ENCODE data around the gene SCP2.
A peak's percentile ranks its signal among the peaks of the same experiment; 100 is the strongest.
"Not testable (repeated sequence)": the region's sequence is repeated elsewhere in the genome, so short reads cannot be mapped to it uniquely, and the experiment has no call there.

Gene SCP2

DNA sequence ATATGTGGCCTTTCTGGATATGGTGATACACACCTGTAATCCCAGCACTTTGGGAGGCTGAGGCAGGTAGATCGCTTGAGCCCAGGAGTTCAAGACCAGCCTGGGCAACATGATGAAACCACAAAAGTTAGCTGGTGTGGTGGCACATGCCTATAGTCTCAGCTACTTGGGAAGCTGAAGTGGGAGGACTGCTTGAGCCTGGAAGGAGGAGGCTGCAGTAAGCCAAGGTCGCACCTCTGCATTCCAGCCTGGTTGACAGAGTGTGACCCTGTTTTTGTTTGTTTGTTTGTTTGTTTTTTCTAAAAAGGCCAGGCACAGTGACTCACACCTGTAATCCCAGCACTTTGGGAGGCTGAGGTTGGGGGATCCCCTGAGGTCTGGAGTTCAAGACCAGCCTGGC is 42.2 kb downstream of the SCP2 start:
- DNase-seq (ENCODE audit: low read depth in 2 of 2): not testable (repeated sequence)

DNA sequence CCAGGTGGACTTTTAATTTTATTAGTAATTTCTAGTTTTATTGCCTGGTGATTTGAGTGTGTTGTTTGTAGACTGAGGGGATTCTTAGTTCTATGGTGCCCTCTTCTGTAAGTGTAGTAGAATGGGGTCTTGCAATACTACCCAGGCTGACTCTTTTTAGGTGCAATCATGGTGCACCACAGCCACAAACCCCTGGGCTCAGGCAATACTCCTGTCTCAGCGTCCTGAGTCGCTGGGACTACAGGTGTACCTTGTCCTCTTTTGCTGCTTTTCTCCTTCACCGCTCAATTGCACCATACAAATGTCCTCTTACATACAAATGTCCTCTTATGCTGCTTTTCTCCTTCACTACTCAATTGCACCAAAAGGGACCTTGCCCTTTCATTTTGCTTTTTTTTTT is 43.1 kb downstream of the SCP2 start:
- no peak for DNase-seq (ENCODE audit: low read depth in 2 of 2)

DNA sequence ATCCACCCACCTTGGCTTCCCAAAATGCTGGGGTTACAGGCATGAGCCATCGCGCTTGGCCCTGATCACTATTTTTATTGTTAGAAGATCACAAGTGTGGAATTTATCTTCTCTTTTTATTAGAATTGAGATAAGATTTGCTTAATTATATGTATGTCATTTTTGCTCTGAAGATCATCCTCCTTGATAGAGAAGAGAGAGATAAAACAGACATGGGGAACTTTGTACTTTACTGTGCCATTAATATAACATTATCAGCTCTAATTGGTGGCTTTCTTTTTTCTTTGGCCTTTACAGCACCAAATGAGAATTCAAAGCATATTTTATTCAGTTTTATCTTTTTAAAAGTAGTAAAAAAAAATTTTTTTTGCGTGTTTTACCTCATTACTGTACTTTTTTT is 46.8 kb downstream of the SCP2 start:
- DNase-seq (ENCODE audit: low read depth in 2 of 2): no peak

DNA sequence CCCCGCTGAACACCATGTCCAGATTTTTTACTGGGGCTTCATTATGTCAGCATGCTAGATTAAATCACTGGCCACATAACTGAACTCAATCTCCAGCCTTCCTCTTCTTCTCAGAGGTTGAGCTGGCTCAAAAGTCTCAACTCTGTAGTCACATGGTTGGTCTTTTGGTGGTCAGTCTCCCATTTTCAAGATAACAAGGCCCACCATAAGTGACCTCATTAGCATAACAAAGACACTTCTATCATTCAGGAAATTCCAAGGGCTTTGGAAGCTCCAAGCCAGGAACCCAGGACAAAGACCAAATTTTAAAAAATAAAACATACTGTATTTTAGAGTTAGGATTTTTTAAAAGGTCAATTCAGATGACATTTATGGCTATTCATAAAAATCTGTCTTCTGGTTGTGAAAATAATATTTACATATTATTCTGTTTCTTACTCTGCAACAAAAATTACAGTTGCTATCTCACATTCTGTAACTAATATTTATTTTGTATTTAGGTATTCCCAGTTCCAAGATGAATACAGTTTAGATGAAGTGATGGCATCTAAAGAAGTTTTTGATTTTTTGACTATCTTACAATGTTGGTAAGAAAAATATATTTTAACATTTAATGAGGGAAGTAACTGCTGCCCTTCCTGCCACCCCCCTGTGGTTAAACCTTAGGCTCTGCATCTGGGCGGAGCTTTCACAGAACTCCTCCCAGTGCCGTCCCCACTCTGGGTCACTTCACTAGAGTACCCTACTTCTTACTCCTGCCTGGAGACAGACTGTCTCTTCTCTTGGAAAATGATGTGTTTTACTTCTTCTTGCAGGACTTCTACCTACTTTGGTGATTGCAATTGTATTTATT is 49.3 kb downstream of the SCP2 start:
- no peak for DNase-seq (ENCODE audit: low read depth in 2 of 2)

DNA sequence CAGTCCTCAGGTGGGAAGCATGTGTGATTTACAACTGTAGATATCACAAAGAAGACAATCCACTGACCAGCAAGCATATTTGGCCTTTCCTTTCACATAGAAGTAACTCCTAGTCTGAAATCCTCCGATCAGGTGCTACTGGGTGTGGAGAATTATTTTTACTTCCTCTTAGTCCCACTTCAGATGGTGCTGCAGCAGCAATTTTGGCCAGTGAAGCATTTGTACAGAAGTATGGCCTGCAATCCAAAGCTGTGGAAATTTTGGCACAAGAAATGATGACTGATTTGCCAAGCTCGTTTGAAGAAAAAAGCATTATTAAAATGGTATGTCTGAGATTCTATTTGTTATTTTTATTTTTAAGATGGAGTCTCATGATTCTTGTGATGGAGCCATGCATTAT is 51.0 kb downstream of the SCP2 start:
- DNase-seq (ENCODE audit: low read depth in 2 of 2): no peak

DNA sequence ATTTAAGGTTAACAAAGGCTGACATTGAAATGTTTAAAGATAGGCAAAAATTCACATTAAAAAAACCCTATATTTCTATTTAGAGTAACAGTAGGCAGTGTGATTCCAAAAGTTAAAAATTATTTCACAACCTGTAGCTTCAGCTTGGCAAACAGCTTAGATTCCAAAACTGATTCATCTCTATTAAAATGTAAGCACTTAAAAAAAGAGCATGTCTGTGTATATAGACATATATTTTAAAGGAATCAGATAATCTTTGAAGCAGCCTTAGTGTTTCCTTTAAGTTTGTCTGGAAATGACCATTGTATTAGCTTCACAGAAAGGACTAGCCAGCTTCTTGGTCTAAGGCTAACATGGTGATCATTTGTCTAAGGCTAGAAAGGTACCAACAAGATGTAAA is 65.7 kb downstream of the SCP2 start:
- not testable (repeated sequence) for DNase-seq (ENCODE audit: low read depth in 2 of 2)

DNA sequence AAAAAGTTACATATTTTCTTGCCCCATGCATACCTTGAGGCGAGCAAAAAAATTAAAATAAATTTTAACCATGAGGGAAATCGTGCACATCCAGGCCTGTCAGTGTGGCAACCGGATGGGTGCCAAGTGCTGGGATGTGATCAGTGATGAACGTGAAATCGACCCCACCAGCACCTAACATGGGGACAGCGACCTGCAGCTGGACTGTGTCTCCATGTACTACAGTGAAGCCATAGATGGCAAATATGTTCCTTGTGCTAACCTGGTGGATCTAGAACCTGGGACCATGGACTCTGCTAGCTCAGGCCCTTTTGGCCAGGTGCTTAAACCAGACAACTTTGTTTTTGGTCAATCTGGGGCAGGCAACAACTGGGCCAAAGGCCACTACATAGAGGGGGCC is 67.6 kb downstream of the SCP2 start:
- no peak for DNase-seq (ENCODE audit: low read depth in 2 of 2)

DNA sequence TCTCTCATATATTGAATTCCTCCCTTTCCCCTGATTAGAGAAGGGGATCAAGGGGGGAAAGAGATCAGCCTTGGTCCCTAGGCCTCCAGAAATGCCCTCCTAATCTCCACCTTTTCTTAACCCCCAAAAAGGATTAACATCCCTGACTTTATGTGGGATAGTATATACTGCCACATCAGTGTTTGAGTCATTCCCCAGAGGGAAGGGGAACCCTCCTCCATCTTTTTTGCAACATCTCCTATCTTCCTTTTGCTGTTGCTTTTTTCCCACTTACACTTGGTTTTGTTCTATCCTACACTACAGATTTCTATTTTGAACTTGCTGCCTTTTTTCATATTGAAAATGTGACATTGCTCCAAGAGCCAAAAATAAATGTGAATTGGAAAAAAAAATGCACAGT is 69.6 kb downstream of the SCP2 start:
- no peak for DNase-seq (ENCODE audit: low read depth in 2 of 2)

DNA sequence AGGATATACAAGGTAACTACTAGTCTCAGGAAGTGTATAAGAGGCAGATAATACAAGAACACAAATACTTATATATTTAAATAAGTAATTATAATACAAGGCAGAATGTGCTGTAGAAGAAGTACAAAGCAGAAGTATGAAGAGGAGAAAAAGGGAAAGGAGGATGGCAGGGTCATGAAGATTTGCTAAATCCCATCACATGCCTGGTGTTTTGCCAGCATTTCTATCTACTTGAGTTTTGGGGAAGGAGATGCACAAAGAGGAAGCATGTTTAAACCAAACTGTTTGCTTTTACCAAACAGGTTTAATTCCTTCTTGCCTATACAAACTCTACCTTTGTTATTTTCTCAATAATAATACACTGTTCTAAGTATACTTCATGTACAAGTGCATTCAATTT is 74.1 kb downstream of the SCP2 start:
- DNase-seq (ENCODE audit: low read depth in 2 of 2): no peak

DNA sequence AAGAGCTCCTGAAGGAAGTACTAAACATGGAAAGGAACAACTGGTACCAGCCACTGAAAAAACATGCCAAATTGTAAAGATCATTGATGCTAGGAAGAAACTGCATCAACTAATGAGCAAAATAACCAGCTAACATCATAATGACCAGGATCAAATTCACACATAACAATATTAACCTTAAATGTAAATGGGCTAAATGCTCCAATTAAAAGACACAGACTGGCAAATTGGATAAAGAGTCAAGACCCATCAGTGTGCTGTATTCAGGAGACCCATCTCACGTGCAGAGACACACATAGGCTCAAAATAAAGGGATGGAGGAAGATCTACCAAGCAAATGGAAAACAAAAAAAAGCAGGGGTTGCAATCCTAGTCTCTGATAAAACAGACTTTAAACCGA is 79.5 kb downstream of the SCP2 start:
- not testable (repeated sequence) for DNase-seq (ENCODE audit: low read depth in 2 of 2)

DNA sequence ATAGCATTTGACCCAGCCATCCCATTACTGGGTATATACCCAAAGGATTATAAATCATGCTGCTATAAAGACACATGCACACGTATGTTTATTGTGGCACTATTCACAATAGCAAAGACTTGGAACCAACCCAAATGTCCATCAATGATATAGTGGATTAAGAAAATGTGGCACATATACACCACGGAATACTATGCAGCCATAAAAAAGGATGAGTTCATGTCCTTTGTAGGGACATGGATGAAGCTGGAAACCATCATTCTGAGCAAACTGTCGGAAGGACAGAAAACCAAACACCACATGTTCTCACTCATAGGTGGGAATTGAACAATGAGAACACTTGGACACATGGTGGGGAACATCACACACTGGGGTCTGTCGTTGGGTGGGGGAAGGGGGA is 83.2 kb downstream of the SCP2 start:
- DNase-seq (ENCODE audit: low read depth in 2 of 2): not testable (repeated sequence)

DNA sequence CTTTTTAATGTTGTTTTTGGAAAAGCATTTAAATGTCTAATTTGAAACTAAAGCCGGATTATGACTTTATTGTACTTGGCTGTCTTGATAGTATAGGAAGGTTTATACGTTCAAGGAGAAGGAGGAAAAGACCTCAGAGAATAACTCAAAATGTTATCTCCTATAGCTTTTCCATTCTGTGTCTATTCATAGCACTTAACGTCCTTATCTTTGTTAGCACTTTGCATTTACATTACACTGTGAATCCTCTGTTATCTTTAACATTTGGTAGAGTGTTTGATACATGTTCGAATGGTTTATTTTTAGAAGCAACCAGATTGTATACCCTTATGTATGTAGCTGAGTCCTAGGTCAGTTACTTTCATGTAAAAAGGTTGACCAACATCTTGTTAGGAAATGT is 84.1 kb downstream of the SCP2 start:
- DNase-seq (ENCODE audit: low read depth in 2 of 2): no peak

DNA sequence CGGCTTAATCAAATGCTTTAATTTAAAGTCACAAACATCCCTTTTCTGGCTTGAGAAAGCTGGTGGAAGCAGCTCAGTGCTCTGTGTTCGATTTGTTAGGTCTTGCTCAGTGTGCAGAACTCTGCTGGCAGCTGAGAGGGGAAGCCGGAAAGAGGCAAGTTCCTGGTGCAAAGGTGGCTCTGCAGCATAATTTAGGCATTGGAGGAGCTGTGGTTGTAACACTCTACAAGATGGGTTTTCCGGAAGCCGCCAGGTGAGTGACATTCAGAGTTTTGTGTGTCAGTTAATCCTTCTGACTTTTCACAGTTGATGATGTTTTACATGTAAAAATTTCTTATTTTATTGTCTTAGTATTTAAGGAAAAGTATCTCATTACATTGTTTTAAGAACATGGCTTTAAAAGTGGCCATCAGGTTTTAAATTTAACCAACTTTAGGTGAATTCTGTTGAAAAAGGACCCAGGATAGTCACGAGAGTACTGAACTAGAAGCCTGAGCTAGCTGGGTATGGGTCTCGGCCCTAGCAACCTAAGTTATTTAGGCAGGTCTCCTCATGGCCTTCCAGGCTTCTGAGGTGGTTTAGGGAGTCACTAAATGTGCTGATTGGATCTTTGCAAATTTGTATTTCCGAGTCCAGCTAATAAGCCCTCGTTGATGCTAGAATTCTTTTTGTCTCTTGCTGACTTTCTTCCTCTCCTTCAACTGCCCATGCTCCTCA is 87.9 kb downstream of the SCP2 start:
- DNase-seq (ENCODE audit: low read depth in 2 of 2): peak; percentile 49 to 64

DNA sequence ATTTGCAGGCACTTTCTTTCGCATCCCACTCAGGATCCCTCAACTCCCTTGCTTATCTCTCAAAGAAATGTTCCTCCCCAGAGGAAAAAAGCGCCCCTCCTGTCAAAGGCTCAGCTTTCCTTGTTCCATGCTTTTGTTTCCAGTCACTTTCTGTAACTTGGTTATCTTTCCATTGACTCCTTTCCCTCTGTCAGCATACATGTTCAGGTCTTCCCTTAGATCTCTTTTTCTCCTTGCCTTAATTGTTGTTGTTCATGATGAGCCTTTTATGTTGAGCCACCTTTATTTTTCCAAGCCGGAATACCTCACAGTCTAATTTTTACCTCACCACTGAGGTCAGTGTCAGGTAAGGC is 88.4 kb downstream of the SCP2 start:
- DNase-seq (ENCODE audit: low read depth in 2 of 2): no peak

DNA sequence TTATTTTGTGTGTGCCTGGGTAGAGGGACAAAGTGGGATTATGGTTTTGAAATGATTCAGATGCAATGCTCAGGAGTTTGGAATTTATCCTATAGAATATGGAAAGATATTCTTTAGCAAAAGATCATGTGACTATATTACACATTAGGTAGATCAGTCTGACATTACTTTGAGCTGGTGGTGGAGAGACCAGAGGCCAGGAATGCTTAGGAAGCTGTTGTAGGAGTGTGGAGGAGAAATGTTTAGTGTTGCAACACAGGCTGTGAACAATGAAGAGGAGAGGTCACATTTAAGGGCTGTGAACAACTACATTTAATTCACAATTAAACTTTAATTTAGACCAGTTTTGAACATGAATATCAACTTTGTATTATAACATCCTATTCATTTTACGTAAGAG is 89.6 kb downstream of the SCP2 start:
- DNase-seq (ENCODE audit: low read depth in 2 of 2): no peak

DNA sequence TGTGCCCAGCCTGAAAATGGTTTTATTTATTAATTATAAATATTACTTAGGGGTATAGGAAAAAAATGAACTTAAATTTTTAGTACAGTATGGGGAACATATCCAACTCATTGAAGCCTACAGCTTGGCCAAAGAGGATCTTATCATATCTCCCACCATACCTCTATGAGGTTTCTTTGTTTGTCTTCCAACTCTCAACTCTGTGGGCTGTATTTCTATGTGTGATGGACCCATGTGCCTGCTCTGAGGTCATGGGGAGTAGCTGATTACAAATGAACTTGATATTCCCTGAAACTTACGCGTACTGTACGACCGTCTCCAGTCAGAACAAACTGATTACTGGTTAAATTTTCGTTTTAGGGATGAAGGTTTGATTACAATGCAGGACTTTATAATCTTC is 93.5 kb downstream of the SCP2 start:
- no peak for DNase-seq (ENCODE audit: low read depth in 2 of 2)

DNA sequence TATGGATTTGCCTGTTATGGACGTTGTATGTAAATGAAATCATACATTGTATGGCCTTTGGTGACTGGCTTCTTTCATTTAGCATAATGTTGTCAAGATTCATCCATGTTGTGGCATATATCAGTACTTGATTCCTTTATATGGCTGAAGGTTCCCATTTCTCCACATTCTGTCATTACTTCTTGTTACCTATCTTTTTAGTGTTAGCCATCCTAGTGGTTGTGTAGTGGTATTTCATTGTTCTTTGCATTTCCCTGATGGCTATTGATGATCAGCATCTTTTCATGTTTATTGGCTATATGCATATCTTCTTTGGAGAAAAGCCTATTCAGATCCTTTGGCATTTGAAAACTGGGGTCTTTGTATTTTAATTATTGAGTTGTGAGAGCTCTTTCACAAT is 95.1 kb downstream of the SCP2 start:
- no peak for DNase-seq (ENCODE audit: low read depth in 2 of 2)

DNA sequence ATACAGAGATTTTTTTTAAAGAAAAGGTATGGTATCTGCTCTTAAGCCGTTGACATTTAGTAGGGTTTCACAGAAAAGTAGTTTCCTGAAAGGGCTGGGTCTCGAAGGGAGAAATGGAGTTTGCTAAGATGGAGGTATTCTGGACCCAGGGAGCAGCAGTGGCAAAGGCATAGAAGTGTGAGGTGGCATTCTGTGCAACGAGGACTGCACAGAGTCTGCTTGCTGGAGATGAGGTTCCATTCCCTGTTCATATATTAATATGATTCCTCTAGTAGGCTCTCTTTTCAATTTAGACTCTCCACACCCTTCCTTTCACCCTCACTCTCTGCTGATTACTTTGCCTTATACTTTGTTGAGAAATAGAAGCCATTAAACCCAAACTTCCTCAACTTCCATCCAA is 96.5 kb downstream of the SCP2 start:
- DNase-seq (ENCODE audit: low read depth in 2 of 2): no peak

DNA sequence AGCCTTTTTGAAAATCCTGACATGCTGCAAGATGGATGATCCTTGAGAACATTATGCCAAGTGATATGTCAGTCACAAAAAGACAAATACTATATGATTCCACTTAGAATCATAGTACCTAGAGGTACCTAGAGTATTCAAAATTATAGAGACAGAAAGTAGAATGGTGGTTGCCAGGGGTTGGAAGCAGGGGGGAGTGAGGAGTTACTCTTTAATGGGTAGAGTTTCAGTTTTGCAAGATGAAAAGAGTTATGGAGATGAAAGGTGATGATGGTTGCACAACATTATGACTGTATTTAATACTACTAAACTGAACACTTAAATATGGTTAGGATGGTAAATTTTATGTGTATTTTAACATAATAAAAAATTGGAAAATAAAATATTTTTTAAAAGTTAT is 97.0 kb downstream of the SCP2 start:
- no peak for DNase-seq (ENCODE audit: low read depth in 2 of 2)

DNA sequence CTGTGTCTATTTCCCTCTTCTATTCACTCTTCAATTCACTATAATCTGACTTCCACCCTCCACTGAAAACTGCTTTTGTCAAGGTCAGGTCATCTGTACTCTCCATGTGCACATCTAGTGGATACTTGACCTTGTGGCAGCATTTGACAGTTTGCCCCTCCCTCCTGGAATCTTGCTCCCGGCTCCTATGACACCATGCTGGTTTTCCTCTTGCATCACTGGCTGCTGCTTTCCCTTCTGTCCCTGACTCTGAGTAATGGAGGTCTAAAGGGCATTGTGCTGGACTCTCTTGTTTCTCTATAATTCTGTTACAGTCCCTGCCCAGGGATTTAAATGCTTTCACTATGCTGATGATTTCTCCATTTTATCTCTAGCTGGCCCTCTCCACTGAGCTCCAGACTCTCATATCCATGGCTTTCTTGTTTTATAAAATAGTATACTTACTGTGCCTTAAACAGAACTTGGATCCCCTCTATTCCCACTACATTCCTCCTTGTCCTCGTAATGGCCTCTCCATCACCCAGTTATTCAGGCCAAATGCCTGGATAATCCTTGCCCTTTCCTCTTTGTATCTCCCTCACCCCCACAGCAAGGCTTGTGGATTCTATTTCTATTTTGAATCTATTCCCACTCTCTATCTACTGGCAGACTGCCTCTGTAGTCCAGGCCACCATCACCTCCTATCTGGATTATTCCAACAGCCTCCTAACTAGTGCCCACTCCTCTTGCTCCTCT is 98.1 kb downstream of the SCP2 start:
- DNase-seq (ENCODE audit: low read depth in 2 of 2): no peak

DNA sequence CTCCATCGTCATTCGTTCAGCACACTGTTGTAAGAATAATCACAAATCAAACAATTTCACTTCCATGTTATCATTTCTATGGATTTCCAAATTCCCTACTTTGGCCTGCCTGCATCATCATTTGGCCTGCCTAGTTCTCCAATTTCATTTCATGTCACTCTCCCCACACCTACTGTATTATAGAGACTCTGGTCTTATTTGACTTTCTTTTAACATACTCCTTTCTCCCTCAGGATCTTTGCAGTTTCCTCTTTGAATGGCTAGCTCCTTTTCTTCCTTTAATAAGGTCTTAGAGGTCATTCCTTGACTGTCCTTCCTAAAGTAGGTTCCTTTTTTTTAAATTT is 98.7 kb downstream of the SCP2 start:
- DNase-seq (ENCODE audit: low read depth in 2 of 2): no peak

DNA sequence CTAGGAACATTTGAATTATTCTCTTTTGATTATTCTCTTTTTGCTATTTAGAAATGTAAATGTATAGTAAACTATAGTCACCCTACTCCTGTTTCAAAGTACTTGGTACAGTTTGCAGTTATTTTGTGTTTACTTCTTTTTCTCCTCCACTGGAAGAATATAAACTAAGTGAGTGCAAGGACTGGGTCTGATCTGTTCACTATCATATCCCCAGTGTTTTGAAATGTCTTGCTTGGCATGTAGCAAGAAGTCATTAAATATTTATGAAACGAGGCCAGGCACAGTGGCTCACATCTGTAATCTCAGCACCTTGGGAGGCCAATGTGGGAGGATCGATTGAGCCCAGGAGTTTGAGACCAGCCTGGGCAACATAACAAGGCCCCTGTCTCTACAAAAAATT is 99.2 kb downstream of the SCP2 start:
- no peak for DNase-seq (ENCODE audit: low read depth in 2 of 2)

DNA sequence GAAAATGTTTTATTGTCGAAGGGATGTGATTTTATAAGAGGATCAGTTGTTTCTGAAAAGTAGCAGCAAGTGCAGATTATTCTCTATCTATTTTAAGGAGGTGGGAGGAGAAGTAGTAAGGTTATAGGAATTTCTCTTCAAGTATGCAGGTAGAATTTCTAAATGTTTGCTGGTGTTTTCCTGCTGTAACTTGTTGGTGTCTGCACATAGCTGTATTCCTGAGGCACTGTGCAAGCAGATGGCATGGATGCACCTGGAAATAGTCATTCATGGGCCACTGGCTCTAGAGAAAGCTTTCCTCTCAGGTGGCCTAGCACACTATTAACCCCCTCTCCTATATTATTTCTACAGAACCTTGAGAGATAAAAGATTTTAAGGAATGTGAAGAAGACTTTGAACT is 104.7 kb downstream of the SCP2 start:
- DNase-seq (ENCODE audit: low read depth in 2 of 2): no peak
